MM.1S (cell line): ENCODE measurements around the gene TFDP1.

Source experiments
- DNase-seq: peaks from one replicate; pipeline ENCODE4 v3.0.0-alpha.2; 2015
- H2AFZ ChIP-seq: fragments of 300-600 bp; sonication (generic); 2 replicates; pipeline ENCODE4 v1.6.0; 2016; ENCODE audit warnings: antibody characterized with exemption, low read length
- H3F3A ChIP-seq: fragments of 300-600 bp; sonication (generic); 2 replicates; pipeline ENCODE4 v1.6.1; 2016; ENCODE audit warnings: mild to moderate bottlenecking, antibody characterized with exemption, low read length, moderate library complexity, mixed read lengths; ENCODE audit not compliant: insufficient read depth
- H3K27ac ChIP-seq: fragments of 300-600 bp; sonication (generic); 2 replicates; pipeline ENCODE4 v1.5.1; 2016; ENCODE audit warnings: mild to moderate bottlenecking, low read length
- H3K27me3 ChIP-seq: fragments of 300-600 bp; sonication (generic); replicated peaks from 2 replicates; pipeline ENCODE4 v1.6.0; 2016; ENCODE audit warnings: low read length; ENCODE audit not compliant: insufficient read depth
- H3K36me3 ChIP-seq: fragments of 300-600 bp; sonication (generic); replicated peaks from 2 replicates; pipeline ENCODE4 v1.6.1; 2016; ENCODE audit warnings: mild to moderate bottlenecking, low read length, mixed read lengths; ENCODE audit not compliant: insufficient read depth
- H3K4me1 ChIP-seq: fragments of 300-600 bp; sonication (generic); 2 replicates; pipeline ENCODE4 v1.6.1; 2016; ENCODE audit warnings: low read length, mixed read lengths
- H3K4me2 ChIP-seq: fragments of 300-600 bp; sonication (generic); 2 replicates; pipeline ENCODE4 v1.6.0; 2016; ENCODE audit warnings: low read depth, low read length
- H3K4me3 ChIP-seq: fragments of 300-600 bp; sonication (generic); 2 replicates; pipeline ENCODE4 v1.5.1; 2016; ENCODE audit warnings: low read length, mixed read lengths
- H3K79me2 ChIP-seq: fragments of 300-600 bp; sonication (generic); 2 replicates; pipeline ENCODE4 v1.6.1; 2016; ENCODE audit warnings: mixed run types, low read length, mixed read lengths
- H3K9ac ChIP-seq: fragments of 300-600 bp; sonication (generic); 2 replicates; pipeline ENCODE4 v1.6.1; 2016; ENCODE audit warnings: low read length, mixed read lengths
- H3K9me2 ChIP-seq: fragments of 300-600 bp; sonication (generic); replicated peaks from 2 replicates; pipeline ENCODE4 v1.6.1; 2016; ENCODE audit warnings: mild to moderate bottlenecking, low read length, mixed read lengths; ENCODE audit not compliant: insufficient read depth
- H3K9me3 ChIP-seq: fragments of 300-600 bp; sonication (generic); replicated peaks from 2 replicates; pipeline ENCODE4 v1.6.1; 2016; ENCODE audit warnings: mild to moderate bottlenecking, low read length, mixed read lengths; ENCODE audit not compliant: insufficient read depth
- H4K20me1 ChIP-seq: fragments of 300-600 bp; sonication (generic); 2 replicates; pipeline ENCODE4 v1.6.1; 2016; ENCODE audit warnings: mild to moderate bottlenecking, low read length, moderate library complexity, mixed read lengths; ENCODE audit not compliant: insufficient read depth
- CTCF ChIP-seq: fragments of 300-600 bp; sonication (generic); IDR thresholded peaks from 2 replicates; pipeline ENCODE4 v1.5.1; 2016; ENCODE audit warnings: antibody characterized with exemption, low read length, mixed read lengths
- EZH2 ChIP-seq: fragments of 300-600 bp; sonication (generic); optimal IDR thresholded peaks from 2 replicates; pipeline ENCODE3; 2017; ENCODE audit warnings: low read depth, mild to moderate bottlenecking, antibody characterized with exemption, low read length, mixed read lengths
- EZH2phosphoT487 ChIP-seq: fragments of 300-600 bp; sonication (generic); IDR thresholded peaks from 2 replicates; pipeline ENCODE4 v1.6.1; 2018; ENCODE audit warnings: antibody characterized with exemption, low read length

The TFDP1 gene

GRCh38 chr13:113559061-113559460 lies 25.5 kb upstream of the TFDP1 start:
- Histone ChIP-seq H3K27ac (no peak overlapping the region), H3K9ac (no peak overlapping the region), H3K4me1 (0 out of 2 replicates have a peak, but pooled peaks cover 3% of the 10 kb centered on the region), H3K4me3 (no peak overlapping the region), H3K9me2 (no peaks in the 10 kb centered on the region), H3K4me2 (no peak overlapping the region), H3K79me2 (no peaks in the 10 kb centered on the region), H3K9me3 (no peaks in the 10 kb centered on the region), H4K20me1 (no peaks in the 10 kb centered on the region), H2AFZ (no peak overlapping the region), H3F3A (no peaks in the 10 kb centered on the region), H3K27me3 (no peaks in the 10 kb centered on the region; the same call in 1 of the 2 replicates), H3K36me3 (no peaks in the 10 kb centered on the region)
- TF ChIP-seq EZH2 (no peak), EZH2phosphoT487 (no peak), CTCF (no peak)
- DNase-seq = no peak

GRCh38 chr13:113559901-113560644 lies 24.5 kb upstream of the TFDP1 start:
- Histone ChIP-seq H3K27ac (no peak overlapping the region), H3K9me3 (no peaks in the 10 kb centered on the region)
- no peak for DNase-seq

GRCh38 chr13:113560645-113561416 lies 23.7 kb upstream of the TFDP1 start:
- DNase-seq = no peak
- Histone ChIP-seq H2AFZ (no peak overlapping the region), H3K27ac (no peak overlapping the region), H3K4me2 (no peak overlapping the region), H4K20me1 (no peaks in the 10 kb centered on the region), H3K27me3 (no peaks in the 10 kb centered on the region; the same call in 1 of the 2 replicates), H3K79me2 (no peaks in the 10 kb centered on the region), H3K36me3 (no peaks in the 10 kb centered on the region), H3F3A (no peaks in the 10 kb centered on the region), H3K9me2 (no peaks in the 10 kb centered on the region), H3K4me1 (0 out of 2 replicates have a peak, but pooled peaks cover 3% of the 10 kb centered on the region), H3K4me3 (no peak overlapping the region), H3K9ac (no peak overlapping the region), H3K9me3 (no peaks in the 10 kb centered on the region)
- TF ChIP-seq EZH2phosphoT487 = no peak
- TF ChIP-seq CTCF = no peak
- TF ChIP-seq EZH2 = no peak

More at GRCh38 chr13:113559901-113560644, 24.5 kb upstream of the TFDP1 start:
- Histone ChIP-seq H3K4me1 (0 out of 2 replicates have a peak, but pooled peaks cover 3% of the 10 kb centered on the region), H3K79me2 (no peaks in the 10 kb centered on the region), H3K9me2 (no peaks in the 10 kb centered on the region), H3K27me3 (no peaks in the 10 kb centered on the region; the same call in 1 of the 2 replicates), H3K36me3 (no peaks in the 10 kb centered on the region), H4K20me1 (no peaks in the 10 kb centered on the region), H2AFZ (no peak overlapping the region), H3K4me3 (no peak overlapping the region), H3K4me2 (no peak overlapping the region), H3F3A (no peaks in the 10 kb centered on the region), H3K9ac (no peak overlapping the region)
- TF ChIP-seq EZH2 (no peak), CTCF (no peak), EZH2phosphoT487 (no peak)
